Keratinocyte (primary cell): ENCODE data around the gene CDHR1. TPM values are rescaled to one million over a fixed set of nuclear protein-coding genes. Genes with fewer than 3 reads are reported as not detected.
"Not testable (repeated sequence)": the region's sequence is repeated elsewhere in the genome, so short reads cannot be mapped to it uniquely, and the experiment has no call there.

Experiments used
- DNase-seq: peaks from one replicate; pipeline ENCODE4 v3.0.0-alpha.2; 2011; ENCODE audit warnings: low read depth, missing footprints, low spot score
- FAIRE-seq: peaks from 2 replicates; lab custom pipeline; 2011; peaks lifted over from hg19 to GRCh38; lab: Jason Lieb, UNC
- H2AFZ ChIP-seq: 2 replicates; pipeline ENCODE4 v1.6.0; 2012; ENCODE audit warnings: low read length, control low read depth, inconsistent platforms; ENCODE audit not compliant: control insufficient read depth
- H3K27ac ChIP-seq: 2 replicates; pipeline ENCODE4 v1.5.1; 2011; ENCODE audit warnings: low read length; ENCODE audit not compliant: control insufficient read depth, insufficient read depth
- H3K27me3 ChIP-seq: 3 replicates; pipeline ENCODE4 v1.6.0; 2011; ENCODE audit warnings: low read length; ENCODE audit not compliant: control insufficient read depth, insufficient read depth; ENCODE audit errors: extremely low read depth
- H3K36me3 ChIP-seq, 2 experiments: 2 replicates in 1 of 2; 3 replicates in 1 of 2; pipeline ENCODE4 v1.5.1; 2011; ENCODE audit warnings: low read length in 2 of 2, mild to moderate bottlenecking in 1 of 2; ENCODE audit not compliant: control insufficient read depth in 2 of 2, insufficient read depth in 2 of 2; ENCODE audit errors: extremely low read depth in 1 of 2
- H3K4me1 ChIP-seq: 3 replicates; pipeline ENCODE4 v1.5.1; 2011; ENCODE audit warnings: low read length; ENCODE audit not compliant: control insufficient read depth, insufficient read depth; ENCODE audit errors: extremely low read depth
- H3K4me2 ChIP-seq: 3 replicates; pipeline ENCODE4 v1.6.0; 2011; ENCODE audit warnings: low read depth, low read length; ENCODE audit not compliant: control insufficient read depth, insufficient read depth; ENCODE audit errors: extremely low read depth
- H3K4me3 ChIP-seq, 3 experiments: fragments of 200-600 bp in 1 of 3; sonication (generic) in 1 of 3; 2 replicates in 2 of 3; 3 replicates in 1 of 3; pipeline ENCODE4 v1.5.1; 2011 to 2016; ENCODE audit warnings: low read length in 3 of 3, mild to moderate bottlenecking in 3 of 3, control low read depth in 2 of 3, inconsistent platforms in 1 of 3, low read depth in 1 of 3, mixed read lengths in 1 of 3, mixed run types in 1 of 3, moderate library complexity in 1 of 3; ENCODE audit not compliant: control insufficient read depth in 2 of 3, insufficient read depth in 2 of 3; ENCODE audit errors: extremely low read depth in 1 of 3
- H3K79me2 ChIP-seq: 2 replicates; pipeline ENCODE4 v1.6.0; 2012; ENCODE audit warnings: low read length; ENCODE audit not compliant: control insufficient read depth, insufficient read depth
- H3K9ac ChIP-seq: 3 replicates; pipeline ENCODE4 v1.6.0; 2011; ENCODE audit warnings: low read length; ENCODE audit not compliant: control insufficient read depth, insufficient read depth; ENCODE audit errors: extremely low read depth
- H3K9me1 ChIP-seq: 3 replicates; pipeline ENCODE4 v1.6.0; 2011; ENCODE audit warnings: low read length; ENCODE audit not compliant: control insufficient read depth, insufficient read depth; ENCODE audit errors: extremely low read depth
- H3K9me3 ChIP-seq: 2 replicates; pipeline ENCODE4 v1.5.1; 2012; ENCODE audit warnings: low read depth, low read length; ENCODE audit not compliant: control insufficient read depth
- H4K20me1 ChIP-seq: 3 replicates; pipeline ENCODE4 v1.6.0; 2011; ENCODE audit warnings: low read length; ENCODE audit not compliant: control insufficient read depth, insufficient read depth; ENCODE audit errors: extremely low read depth
- CTCF ChIP-seq, 3 experiments: IDR thresholded peaks in 1 of 3; conservative IDR thresholded peaks in 1 of 3; optimal IDR thresholded peaks in 1 of 3; 2 replicates in 2 of 3; 3 replicates in 1 of 3; pipeline versions ENCODE3 to v1.5.1; 2011; ENCODE audit warnings: low read length in 3 of 3, mild to moderate bottlenecking in 3 of 3, moderate library complexity in 2 of 3, control low read depth in 1 of 3, inconsistent platforms in 1 of 3; ENCODE audit not compliant: insufficient read depth in 2 of 3; ENCODE audit errors: extremely low read depth in 1 of 3
- EZH2 ChIP-seq: IDR thresholded peaks from one replicate; pipeline ENCODE4 v1.6.1; 2012; ENCODE audit warnings: inconsistent platforms, mild to moderate bottlenecking, low read length, moderate library complexity
- dilution Hi-C: fragments of 300-500 bp; cut with MboI; formaldehyde crosslinking; loops from one replicate; pipeline ENCODE4 v1.7.0; 2020; ENCODE audit warnings: low sequenced_read_pairs; ENCODE audit not compliant: extremely low pct_ligation_motif_present
- polyA plus RNA-seq, 5 experiments: library from polyadenylated mRNA; depleted of rRNA in 3 of 5; stranded (reverse) in 3 of 5; stranded (forward) in 1 of 5; unstranded in 1 of 5; fragments of >200 nt; gene quantifications; 1 replicate in 1 of 5; 2 replicates in 3 of 5; 3 replicates in 1 of 5; pipeline versions ENCODE4 v1.2.1 to v1.2.3, GENCODE V29; 2011 to 2012; ENCODE audit warnings: missing spikeins in 2 of 5, low read depth in 1 of 5, low replicate concordance in 1 of 5

The CDHR1 gene
- polyA plus RNA-seq, 1 donor (not counting 4 experiments of a cell fraction or from before 2014, with no cell fraction given) = 5.2 TPM

- no peak for FAIRE-seq
- Histone ChIP-seq H2AFZ (no peak overlapping the region), H3K4me1 (peaks cover 5% of the 10 kb centered on the region), H3K4me3 (no peak overlapping the region), H3K9ac (no peak overlapping the region), H3K79me2 (no peaks in the 10 kb centered on the region), H4K20me1 (no peaks in the 10 kb centered on the region), H3K27ac (no peak overlapping the region), H3K36me3 (peaks cover 0 to 4% of the 10 kb centered on the region in 2 experiments), H3K9me3 (no peaks in the 10 kb centered on the region), H3K9me1 (no peaks in the 10 kb centered on the region), H3K4me2 (no peak overlapping the region), H3K27me3 (no peaks in the 10 kb centered on the region)
- dilution Hi-C loops = no loop called here
- TF ChIP-seq EZH2 (no peak), CTCF (optimal IDR thresholded peaks at IDR 0.05 in 1 of 3, IDR thresholded peaks at IDR 0.05 in 1 of 3, conservative IDR thresholded peaks at IDR 0.05 in 1 of 3; ENCODE audit: extremely low read depth in 1 of 3, insufficient read depth in 2 of 3, low read length in 3 of 3) (no peak)
- no peak for DNase-seq
Observed at GRCh38 chr10:84166620-84167288, 27.6 kb upstream of the CDHR1 start.

- H3K79me2 ChIP-seq, H3K9me3 ChIP-seq, H3K9ac ChIP-seq, H3K4me2 ChIP-seq, FAIRE-seq, H3K36me3 ChIP-seq, H4K20me1 ChIP-seq, H3K9me1 ChIP-seq, H3K4me3 ChIP-seq, H3K4me1 ChIP-seq, DNase-seq, dilution Hi-C loops, H3K27ac ChIP-seq, H2AFZ ChIP-seq, H3K27me3 ChIP-seq: not testable (repeated sequence)
Observed at GRCh38 chr10:84167289-84167653, 27.1 kb upstream of the CDHR1 start.

GRCh38 chr10:84168382-84168781, 26.0 kb upstream of the CDHR1 start:
- peaks cover 15% of the 10 kb centered on the region for H3K4me1 ChIP-seq
- DNase-seq, H3K27ac ChIP-seq, H3K9me1 ChIP-seq, H3K79me2 ChIP-seq, H3K9ac ChIP-seq, H3K4me2 ChIP-seq, FAIRE-seq, H3K4me3 ChIP-seq, H3K9me3 ChIP-seq, H4K20me1 ChIP-seq, H2AFZ ChIP-seq, H3K27me3 ChIP-seq, dilution Hi-C loops, H3K36me3 ChIP-seq: not testable (repeated sequence)

- H3K9me3 ChIP-seq, DNase-seq, H3K27me3 ChIP-seq, H3K9me1 ChIP-seq, dilution Hi-C loops, FAIRE-seq, H3K79me2 ChIP-seq, H4K20me1 ChIP-seq, H3K36me3 ChIP-seq: not testable (repeated sequence)
- Histone ChIP-seq H3K4me1 (peaks cover 15% of the 10 kb centered on the region), H3K27ac (peak overlapping the region; percentile 42), H3K9ac (peak overlapping the region; percentile 29), H3K4me3 (peak overlapping the region in 2 of 3 experiments; percentile 13 to 23), H3K4me2 (peak overlapping the region; percentile 29), H2AFZ (peak overlapping the region; percentile 94)
Observed at GRCh38 chr10:84171237-84171636, 23.1 kb upstream of the CDHR1 start.
